ENCODE measurements around the gene PLEKHA6. TPM values are rescaled to one million over a fixed set of nuclear protein-coding genes. Genes with fewer than 3 reads are reported as not detected.
A peak's percentile ranks its signal among the peaks of the same experiment; 100 is the strongest.

Gene PLEKHA6
- total and polyA plus RNA-seq, 2 experiments from 2014 or later = 2.8 to 6.2 TPM

DNA sequence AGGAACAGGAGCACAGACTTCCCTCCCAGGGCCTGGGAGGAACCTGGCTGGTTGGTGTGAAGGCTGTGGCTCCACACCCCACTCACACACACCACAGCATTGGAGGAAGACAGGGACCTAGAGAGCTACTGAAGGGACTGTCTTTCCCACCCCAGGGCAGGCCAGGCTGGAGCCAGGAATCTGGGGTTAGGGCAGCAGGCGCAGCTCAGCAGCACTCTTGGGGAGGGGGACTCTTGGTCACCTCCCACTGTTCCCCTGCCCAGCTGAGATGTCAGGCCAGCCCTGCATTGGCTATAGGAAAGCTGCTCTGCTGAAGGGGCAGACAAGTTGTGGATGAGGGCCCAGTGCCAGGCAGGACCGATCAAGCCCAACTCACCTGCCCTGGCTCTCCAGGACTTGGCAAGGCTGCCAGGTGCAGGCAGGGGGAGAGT lies 1.6 kb upstream of the PLEKHA6 start:
- H3K4me1 Mint-ChIP-seq = peaks cover 39% of the 10 kb centered on the region
- H3K27ac ChIP-seq (ENCODE audit: low read depth) = no peak overlapping the region
- TF ChIP-seq NANOG (IDR thresholded peaks at IDR 0.05; ENCODE audit: borderline replicate concordance) (no peak), EZH2phosphoT487 (IDR thresholded peaks at IDR 0.05; ENCODE audit: unreplicated experiment) (no peak), ZNF114 (CRISPR knock-in tag; IDR thresholded peaks at IDR 0.05) (no peak), STAT1 (IDR thresholded peaks at IDR 0.05; ENCODE audit: unreplicated experiment) (no peak), ZNF331 (CRISPR knock-in tag; IDR thresholded peaks at IDR 0.05; ENCODE audit: low read depth) (no peak)
- TF ChIP-seq, protein P1, sequence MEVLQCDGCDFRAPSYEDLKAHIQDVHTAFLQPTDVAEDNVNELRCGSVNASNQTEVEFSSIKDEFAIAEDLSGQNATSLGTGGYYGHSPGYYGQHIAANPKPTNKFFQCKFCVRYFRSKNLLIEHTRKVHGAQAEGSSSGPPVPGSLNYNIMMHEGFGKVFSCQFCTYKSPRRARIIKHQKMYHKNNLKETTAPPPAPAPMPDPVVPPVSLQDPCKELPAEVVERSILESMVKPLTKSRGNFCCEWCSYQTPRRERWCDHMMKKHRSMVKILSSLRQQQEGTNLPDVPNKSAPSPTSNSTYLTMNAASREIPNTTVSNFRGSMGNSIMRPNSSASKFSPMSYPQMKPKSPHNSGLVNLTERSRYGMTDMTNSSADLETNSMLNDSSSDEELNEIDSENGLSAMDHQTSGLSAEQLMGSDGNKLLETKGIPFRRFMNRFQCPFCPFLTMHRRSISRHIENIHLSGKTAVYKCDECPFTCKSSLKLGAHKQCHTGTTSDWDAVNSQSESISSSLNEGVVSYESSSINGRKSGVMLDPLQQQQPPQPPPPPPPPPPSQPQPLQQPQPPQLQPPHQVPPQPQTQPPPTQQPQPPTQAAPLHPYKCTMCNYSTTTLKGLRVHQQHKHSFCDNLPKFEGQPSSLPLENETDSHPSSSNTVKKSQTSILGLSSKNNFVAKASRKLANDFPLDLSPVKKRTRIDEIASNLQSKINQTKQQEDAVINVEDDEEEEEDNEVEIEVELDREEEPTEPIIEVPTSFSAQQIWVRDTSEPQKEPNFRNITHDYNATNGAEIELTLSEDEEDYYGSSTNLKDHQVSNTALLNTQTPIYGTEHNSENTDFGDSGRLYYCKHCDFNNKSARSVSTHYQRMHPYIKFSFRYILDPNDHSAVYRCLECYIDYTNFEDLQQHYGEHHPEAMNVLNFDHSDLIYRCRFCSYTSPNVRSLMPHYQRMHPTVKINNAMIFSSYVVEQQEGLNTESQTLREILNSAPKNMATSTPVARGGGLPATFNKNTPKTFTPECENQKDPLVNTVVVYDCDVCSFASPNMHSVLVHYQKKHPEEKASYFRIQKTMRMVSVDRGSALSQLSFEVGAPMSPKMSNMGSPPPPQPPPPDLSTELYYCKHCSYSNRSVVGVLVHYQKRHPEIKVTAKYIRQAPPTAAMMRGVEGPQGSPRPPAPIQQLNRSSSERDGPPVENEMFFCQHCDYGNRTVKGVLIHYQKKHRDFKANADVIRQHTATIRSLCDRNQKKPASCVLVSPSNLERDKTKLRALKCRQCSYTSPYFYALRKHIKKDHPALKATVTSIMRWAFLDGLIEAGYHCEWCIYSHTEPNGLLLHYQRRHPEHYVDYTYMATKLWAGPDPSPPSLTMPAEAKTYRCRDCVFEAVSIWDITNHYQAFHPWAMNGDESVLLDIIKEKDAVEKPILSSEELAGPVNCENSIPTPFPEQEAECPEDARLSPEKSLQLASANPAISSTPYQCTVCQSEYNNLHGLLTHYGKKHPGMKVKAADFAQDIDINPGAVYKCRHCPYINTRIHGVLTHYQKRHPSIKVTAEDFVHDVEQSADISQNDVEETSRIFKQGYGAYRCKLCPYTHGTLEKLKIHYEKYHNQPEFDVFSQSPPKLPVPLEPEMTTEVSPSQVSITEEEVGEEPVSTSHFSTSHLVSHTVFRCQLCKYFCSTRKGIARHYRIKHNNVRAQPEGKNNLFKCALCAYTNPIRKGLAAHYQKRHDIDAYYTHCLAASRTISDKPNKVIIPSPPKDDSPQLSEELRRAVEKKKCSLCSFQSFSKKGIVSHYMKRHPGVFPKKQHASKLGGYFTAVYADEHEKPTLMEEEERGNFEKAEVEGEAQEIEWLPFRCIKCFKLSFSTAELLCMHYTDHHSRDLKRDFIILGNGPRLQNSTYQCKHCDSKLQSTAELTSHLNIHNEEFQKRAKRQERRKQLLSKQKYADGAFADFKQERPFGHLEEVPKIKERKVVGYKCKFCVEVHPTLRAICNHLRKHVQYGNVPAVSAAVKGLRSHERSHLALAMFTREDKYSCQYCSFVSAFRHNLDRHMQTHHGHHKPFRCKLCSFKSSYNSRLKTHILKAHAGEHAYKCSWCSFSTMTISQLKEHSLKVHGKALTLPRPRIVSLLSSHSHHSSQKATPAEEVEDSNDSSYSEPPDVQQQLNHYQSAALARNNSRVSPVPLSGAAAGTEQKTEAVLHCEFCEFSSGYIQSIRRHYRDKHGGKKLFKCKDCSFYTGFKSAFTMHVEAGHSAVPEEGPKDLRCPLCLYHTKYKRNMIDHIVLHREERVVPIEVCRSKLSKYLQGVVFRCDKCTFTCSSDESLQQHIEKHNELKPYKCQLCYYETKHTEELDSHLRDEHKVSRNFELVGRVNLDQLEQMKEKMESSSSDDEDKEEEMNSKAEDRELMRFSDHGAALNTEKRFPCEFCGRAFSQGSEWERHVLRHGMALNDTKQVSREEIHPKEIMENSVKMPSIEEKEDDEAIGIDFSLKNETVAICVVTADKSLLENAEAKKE (CRISPR knock-in tag; IDR thresholded peaks at IDR 0.05) = no peak

GRCh38 chr1:204360314-204360713 lies 585 bp upstream of the PLEKHA6 start:
- Histone ChIP-seq H3K79me2 (replicated peaks; ENCODE audit: insufficient read depth) (no peaks in the 10 kb centered on the region), H3F3A (replicated peaks; ENCODE audit: low read depth) (0 out of 2 replicates have a peak, but pooled peaks cover 3% of the 10 kb centered on the region), H3K36me3 (ENCODE audit: insufficient read depth) (no peaks in the 10 kb centered on the region), H3K4me1 (ENCODE audit: insufficient read depth) (peaks cover 33% of the 10 kb centered on the region), H3K27me3 (ENCODE audit: insufficient read depth) (peaks cover 12% of the 10 kb centered on the region; the same call in 1 of the 2 replicates), H3K27ac (ENCODE audit: low read depth) (no peak overlapping the region), H3K4me3 (no peak overlapping the region), H2AFZ (no peak overlapping the region), H3K4me2 (peak overlapping the region; percentile 85), H3K9me2 (ENCODE audit: insufficient read depth) (no peaks in the 10 kb centered on the region), H4K20me1 (replicated peaks; ENCODE audit: insufficient read depth) (no peaks in the 10 kb centered on the region)
- Mint-ChIP-seq H3K27me3 (ENCODE audit: insufficient read depth, low read depth, poor library complexity) (peaks cover 20% of the 10 kb centered on the region), H3K27ac (no peak overlapping the region), H3K36me3 (ENCODE audit: low read depth) (no peaks in the 10 kb centered on the region; the same call in 2 of the 3 replicates), H3K4me3 (no peak overlapping the region), H3K4me1 (peaks cover 39% of the 10 kb centered on the region), H3K9me3 (no peaks in the 10 kb centered on the region)
- DNase-seq (ENCODE audit: low spot score) (no peak), ATAC-seq (no peak)
- TF ChIP-seq, protein P1 (CRISPR knock-in tag; IDR thresholded peaks at IDR 0.05) = no peak
- TF ChIP-seq EZH2 (IDR thresholded peaks at IDR 0.05; ENCODE audit: low read depth, unreplicated experiment) = no peak

More for the DNA sequence above, 1.6 kb upstream of the PLEKHA6 start:
- Histone ChIP-seq H3K9me2 (ENCODE audit: insufficient read depth) (no peaks in the 10 kb centered on the region), H3K36me3 (ENCODE audit: insufficient read depth) (no peaks in the 10 kb centered on the region), H3K4me3 (no peak overlapping the region), H4K20me1 (replicated peaks; ENCODE audit: insufficient read depth) (no peaks in the 10 kb centered on the region), H3K4me1 (ENCODE audit: insufficient read depth) (peaks cover 33% of the 10 kb centered on the region), H2AFZ (no peak overlapping the region), H3K4me2 (no peak overlapping the region), H3K79me2 (replicated peaks; ENCODE audit: insufficient read depth) (no peaks in the 10 kb centered on the region), H3K27me3 (ENCODE audit: insufficient read depth) (peaks cover 12% of the 10 kb centered on the region; the same call in 1 of the 2 replicates), H3F3A (replicated peaks; ENCODE audit: low read depth) (0 out of 2 replicates have a peak, but pooled peaks cover 3% of the 10 kb centered on the region)
- peaks cover 21% of the 10 kb centered on the region for H3K27me3 Mint-ChIP-seq (ENCODE audit: insufficient read depth, low read depth, poor library complexity)
- H3K36me3 Mint-ChIP-seq (ENCODE audit: low read depth) = no peaks in the 10 kb centered on the region; the same call in 2 of the 3 replicates
- no peaks in the 10 kb centered on the region for H3K9me3 Mint-ChIP-seq
- DNase-seq (ENCODE audit: low spot score) (no peak), ATAC-seq (no peak)
- no peak overlapping the region for H3K4me3 Mint-ChIP-seq
- H3K27ac Mint-ChIP-seq = no peak overlapping the region

Data from GM23338 (cell line).